GM20431 (cell line): ENCODE measurements around the gene KATNB1.

Experiments used
- in situ Hi-C: fragments of 300-500 bp; cut with MseI, MboI; formaldehyde crosslinking; loops from one replicate; pipeline ENCODE4 v1.15.0; 2020; ENCODE audit warnings: low sequenced_read_pairs; ENCODE audit not compliant: unreplicated experiment

KATNB1 gene

DNA sequence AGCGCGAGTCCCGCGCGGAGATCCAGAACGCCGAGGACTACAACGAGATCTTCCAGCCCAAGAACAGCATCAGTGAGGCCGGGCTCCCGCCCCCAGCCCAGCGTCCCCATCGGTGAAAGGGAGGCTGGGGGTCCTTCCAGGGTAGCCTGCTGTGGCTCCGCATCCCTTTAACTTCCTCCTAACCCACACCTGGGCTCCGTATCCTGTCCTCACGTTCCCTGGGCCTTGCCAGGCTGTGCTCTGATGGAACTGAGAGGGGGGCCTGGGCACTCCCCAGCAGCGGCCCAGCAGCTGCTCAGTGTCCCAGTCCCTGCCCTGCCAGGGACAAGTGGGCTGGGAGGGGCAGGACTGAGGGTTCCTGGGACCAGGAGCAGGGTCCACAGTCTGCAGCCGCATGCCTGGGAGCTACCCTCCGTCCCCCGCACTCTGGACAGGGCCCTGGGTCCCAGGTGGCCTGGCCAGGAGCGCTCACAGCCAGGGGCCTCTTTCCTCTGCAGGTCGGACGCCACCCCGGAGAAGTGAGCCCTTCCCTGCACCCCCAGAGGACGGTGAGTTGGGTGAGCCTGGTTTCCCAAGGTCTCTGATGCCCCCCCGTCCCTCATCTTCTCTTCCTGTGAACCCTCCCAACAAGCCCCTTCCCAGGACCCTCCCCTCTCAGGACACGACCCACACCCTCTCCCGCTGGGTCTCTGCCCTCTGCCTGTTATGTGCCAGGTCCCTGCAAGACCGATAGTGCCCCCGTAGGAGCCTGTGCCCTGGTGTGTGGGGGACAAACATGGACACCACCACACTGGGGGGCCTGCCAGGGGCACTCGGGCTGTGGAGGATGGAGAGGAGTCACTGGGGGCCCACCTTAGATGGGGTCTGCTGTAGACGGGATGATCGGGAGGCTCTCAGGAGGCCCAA lies 18.1 kb downstream of the KATNB1 start:
- in situ Hi-C loops = no loop called here

DNA sequence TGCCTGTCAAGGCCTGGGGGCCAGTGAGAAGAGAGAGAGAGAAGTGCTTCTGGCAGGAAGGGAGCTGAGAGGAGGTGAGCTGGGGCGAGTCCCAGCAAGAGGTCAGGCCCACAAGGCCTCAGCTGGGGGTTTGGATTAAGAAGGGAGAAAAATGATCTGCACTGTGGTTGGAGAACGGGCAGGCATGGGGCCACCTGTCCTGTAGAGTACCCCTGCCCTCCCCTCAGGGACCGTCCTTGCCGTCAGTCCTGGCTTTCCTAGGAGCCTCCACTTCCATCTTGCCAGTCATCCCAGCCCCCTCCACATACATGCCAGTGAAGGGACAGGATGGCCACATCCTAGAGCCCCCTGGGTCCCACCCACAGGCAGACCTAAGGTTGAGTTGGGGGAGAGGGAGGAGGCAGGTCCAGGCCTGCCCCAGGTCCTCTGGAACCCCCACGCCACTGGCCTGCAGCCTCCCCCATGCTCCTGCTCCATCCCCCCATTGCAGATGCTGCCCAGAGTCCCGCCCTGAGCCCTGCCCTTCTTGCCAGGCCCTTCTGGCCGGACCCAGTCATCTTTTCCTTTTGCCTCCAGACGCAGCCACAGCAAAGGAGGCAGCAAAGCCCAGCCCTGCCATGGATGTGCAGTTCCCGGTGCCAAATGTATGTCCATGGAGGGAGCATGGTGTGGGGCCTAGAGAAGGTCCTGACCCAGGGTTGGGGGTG lies 18.9 kb downstream of the KATNB1 start:
- in situ Hi-C loops = no loop called here

DNA sequence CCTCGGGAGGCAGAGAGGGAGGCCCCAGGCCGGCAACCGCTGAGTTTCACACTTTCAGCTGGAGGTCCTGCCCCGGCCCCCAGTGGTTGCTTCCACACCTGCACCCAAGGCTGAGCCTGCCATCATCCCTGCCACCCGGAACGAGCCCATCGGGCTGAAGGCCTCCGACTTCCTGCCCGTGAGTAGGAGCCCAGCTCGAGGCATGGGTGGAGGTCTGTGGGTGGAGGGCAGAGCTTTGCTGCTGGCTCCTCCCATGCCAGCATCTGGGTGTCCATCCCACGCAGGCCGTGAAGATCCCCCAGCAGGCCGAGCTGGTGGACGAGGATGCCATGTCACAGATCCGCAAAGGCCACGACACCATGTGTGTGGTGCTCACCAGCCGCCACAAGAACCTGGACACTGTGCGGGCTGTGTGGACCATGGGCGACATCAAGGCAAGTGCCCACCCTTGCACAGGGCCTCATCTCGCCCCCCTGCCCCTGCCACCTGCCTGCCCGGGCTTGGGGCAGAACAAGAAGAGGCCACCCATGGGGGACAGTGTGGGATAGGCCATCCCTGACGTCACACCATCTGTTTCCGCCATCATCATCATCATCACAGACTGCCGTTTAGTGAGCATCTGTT lies 19.6 kb downstream of the KATNB1 start:
- in situ Hi-C loops = no loop called here

DNA sequence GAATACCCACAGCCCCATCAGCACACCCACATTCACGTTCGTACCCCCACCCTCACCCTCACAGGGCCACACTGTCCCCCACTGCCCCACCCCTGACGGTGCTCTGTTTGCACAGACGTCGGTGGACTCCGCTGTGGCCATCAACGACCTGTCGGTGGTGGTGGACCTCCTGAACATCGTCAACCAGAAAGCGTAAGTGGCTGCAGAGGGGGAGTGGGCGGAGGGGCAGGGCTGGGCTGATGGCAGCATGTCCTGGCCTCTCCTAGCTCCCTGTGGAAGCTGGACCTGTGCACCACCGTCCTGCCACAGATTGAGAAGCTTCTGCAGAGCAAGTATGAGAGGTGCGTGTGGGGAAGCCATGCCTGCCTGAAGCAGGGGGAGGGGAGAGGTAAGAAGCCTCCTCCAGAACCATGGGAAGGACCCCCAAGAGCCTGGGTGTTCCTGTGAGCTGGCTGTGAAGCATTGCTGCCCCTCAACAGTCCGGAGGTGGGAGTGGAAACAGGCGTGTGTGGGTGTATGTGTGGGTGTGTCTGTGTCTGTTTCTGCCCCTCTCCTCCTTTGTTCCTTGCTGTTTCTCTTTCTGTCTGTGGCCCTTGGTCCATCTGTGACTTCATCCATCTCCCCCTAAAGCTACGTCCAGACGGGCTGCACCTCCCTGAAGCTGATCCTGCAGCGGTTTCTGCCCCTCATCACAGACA lies 20.3 kb downstream of the KATNB1 start:
- in situ Hi-C loops = no loop called here

DNA sequence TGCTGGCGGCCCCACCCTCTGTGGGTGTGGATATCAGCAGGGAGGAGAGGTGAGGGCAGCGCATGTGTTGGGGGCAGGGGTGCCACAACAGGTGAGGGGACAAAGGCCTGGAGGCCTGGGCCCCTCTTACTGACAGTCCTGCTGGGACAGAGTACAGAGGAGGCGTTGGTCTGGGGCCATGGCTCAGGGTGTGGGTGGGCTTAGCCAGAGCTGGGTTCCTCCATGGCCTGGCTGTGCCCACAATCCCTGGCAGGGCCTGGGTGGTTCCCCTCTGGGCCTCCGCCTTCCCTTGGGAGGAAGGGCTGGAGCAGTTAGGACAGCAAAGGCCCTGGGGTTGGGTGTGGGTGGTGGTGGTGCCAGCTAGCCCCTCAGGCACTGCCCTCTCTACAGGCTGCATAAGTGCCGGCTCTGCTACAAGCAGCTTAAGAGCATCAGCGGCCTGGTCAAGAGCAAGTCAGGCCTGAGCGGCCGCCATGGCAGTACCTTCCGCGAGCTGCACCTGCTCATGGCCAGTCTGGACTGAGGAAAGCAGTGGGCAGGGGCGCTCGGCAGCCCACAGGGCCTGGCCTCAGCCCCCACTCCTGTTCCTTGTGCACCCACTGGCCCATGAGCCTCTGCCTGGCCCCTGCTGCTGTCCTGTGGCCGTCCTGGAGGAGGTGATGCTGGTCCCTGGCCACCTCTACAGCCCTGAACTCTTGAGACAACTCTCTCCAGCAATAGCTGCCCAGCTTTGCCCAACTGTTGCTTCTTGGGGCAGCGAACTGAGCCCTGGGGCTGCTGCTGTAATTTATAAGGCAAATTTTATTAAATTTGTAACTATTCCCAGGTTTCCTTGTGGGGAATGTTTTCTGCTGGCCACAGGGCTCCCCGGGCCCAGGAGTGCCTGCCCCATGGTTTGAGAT lies 21.1 kb downstream of the KATNB1 start:
- in situ Hi-C loops = no loop called here

DNA sequence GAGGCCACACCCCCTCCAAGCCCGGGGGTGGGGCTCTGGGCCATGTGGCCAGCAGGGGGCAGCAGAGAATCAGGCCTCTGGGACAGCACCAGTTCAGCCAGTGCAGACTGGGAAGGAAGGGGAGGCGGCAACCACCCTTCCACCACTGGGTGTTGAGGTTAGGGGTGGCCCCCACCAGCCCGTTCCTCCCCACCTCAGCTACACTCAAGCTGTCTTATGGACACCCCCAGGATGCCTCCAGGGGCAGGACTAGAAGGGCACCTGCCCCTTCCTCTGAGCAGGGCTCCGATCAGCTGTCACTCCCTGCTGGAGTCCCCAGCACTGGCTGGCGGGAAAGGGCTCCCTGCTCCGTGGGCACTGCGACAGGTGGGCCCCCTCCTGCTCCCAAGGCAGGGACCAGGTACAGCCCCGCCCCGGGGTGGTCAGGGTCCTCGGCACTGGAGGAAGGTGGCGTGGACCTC lies 21.8 kb downstream of the KATNB1 start:
- in situ Hi-C loops = no loop called here

DNA sequence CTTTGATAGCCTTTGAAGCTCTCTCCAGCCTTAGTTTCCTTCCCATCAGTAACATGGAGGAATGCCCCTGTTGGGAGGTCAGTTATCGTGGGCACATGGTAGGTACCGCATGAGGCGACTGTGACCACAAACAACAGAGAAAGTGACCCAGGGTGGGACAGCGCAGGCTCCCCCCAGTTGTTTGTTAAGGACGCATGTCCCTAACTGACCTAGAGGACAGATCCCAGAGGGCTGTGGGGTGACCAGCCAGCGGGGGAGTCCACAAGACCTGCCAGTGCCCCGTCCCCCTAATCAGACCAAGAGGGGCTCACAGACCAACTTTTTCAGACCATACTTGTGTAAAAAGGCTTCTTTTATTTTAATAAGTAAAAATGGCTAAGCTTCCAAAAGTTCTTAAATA lies 22.3 kb downstream of the KATNB1 start:
- in situ Hi-C loops = no loop called here

DNA sequence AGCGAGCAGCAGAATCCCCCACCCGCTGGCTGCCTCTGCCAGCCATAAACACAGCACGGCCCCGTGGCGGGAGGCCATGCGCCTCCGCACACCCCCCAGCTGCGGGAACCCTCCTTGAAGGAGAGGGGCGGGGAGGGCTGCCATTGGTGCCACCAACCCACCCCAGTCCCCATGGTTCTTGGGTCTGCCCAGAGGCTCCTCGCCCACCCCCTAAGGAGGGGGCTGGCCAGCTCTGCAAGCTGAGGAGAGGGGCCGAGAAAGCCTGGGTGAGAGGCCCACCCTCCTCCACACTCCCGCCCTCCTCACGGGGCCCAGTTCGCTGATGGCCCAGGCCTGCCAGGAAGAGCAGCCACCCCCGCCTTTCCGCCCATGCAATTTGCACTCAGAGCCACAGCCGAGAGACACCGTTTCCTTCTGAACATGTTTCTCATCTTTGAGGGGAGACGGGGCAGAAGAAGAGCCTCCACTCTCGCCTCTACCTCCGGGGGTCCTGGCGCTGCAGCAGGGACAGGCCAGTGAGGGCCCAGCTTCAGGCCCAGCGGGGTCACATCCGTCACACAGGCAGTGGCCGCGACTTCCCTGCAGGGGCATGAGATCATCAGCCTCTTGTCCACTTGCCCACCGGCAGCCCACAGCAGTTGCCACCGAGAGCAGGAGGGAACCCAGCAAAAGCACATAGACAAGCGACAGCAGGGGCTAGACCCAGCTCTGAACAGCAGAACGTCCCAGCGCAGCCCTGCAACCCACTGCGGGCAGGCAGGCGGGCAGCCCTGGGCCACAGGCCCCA lies 23.0 kb downstream of the KATNB1 start:
- in situ Hi-C loops = no loop called here

DNA sequence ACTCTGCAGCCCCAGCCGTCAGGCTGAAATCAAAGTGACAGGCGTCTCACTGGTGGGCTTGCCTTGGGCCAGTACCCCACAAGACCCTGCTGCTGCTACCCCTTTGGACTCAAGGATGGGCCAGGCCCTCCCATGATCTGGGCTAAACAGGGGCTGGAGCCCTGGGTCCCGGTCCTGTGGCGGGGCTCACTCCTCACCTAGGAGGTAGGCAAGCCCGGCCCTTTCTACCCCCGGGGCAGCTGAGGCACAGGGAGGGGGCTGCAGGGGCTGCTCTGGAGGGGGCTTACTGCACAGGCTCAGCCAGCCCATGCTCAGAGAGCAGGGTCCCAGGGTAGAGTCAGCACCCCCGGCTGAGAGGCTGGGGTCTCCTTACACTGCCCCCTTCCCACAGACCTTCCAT lies 23.6 kb downstream of the KATNB1 start:
- in situ Hi-C loops = no loop called here

DNA sequence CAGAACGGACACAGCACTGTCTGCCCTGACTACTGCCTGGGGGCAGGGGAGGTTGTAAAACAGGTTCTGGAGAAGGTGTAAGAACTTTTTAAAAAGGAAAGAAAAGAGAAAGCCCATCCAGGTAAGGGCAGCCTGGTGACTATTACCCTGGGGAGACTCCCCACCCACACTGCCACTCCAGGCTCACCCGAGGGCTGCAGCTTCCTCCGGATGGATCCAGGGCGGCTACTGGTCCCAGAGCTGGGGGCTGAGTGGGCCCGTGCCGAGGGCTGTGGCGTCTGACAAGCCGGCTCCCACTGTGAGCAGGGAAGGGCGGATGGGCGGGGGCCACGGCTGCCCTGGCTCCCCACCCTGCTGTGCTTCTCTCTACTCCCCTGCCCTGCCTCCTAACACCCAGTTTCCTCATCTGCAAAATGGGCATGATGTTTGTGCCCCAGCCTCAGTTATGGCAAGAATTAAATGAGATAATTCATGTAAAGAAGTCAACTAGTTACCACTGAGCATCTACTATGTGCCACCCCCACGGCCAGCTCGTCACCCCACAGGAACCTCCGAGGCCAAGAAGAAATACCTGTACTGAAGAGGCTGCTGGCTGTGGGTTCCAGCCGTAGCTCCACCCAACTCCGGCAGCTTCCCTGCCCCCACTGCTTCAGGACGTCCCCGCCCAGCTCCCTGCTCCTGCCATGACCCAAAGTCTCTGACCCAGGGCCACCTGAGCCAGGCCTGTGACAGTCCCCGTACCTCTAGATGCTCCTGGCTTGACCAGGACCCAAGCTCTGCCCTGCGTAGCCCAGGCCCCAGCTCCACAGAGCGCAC lies 24.2 kb downstream of the KATNB1 start:
- in situ Hi-C loops = no loop called here

DNA sequence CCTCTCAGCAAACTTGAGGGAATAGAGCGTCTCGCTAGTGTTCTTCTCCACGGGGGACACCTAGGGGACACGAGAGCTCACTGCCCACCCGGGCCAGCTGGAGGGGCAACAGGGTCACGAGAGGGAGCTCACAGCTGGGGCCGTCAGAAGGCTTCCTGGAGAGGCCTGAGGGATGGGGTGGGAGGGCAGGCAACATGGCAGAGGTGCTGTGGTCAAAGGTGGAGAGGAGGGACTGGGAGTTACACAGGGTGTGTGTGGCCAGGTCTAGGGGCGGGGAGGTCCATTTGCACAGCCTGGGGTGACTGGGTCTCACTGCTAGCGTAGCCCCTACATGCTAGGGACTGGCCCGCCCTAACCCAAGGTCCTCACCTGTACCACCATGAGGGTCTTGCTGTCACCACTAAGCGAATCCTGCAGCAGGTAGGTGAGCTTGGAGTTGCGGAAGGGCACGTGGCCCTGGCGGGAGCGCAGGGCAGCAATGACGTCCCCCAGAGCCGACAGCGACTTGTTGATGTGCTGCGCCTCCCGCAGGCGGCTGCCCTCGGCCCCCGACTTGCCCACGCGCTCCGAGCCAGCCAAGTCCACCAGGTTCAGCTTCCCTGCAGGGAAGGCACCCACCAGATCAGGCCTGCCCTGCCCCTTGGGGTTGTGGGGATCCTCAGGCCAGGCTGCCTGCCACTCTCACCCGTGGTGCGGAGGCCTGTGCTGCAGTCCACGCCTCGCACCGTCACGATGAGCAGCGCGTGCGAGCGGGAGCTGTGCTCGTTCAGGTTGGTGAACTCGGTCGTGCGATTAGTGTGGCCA lies 25.0 kb downstream of the KATNB1 start:
- in situ Hi-C loops = no loop called here

DNA sequence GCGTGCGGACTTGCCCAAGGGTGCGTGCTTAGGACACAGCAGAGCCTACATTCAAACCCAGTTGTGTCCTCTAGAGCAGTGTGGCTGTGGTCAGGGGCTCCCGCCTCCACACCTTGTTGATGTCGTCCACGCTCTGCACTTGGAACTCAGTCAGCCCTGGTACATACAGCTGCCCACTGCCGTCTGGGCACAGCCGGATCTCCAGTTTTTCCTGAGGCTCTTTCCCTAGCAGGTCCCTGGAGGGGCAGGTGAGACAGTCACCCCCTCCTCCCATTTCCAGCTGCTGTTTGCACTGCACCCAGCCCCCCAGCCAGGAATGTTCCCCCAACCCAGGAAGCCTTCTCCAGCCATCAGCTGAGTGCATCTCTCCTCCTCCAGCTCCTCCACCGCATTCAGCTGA lies 25.7 kb downstream of the KATNB1 start:
- in situ Hi-C loops = no loop called here

DNA sequence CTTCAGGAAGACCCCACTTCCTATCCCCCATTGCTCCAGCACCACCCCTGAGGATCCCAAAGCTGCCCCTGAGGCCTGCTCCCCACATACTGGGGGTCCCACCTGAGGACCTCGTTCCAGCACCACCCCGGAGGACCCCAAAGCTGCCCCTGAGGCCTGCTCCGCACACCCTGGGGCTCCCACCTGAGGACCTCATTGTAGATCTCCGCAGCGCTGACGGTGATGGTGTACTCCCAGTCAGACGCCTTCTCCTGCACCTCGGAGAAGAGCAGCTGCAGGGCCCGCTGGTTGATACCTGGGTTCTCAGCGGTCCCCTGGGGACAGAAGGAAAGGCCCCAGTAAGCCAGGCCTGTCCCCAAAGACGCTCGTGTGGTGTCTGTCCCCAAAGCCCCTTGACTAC lies 26.4 kb downstream of the KATNB1 start:
- in situ Hi-C loops = no loop called here

DNA sequence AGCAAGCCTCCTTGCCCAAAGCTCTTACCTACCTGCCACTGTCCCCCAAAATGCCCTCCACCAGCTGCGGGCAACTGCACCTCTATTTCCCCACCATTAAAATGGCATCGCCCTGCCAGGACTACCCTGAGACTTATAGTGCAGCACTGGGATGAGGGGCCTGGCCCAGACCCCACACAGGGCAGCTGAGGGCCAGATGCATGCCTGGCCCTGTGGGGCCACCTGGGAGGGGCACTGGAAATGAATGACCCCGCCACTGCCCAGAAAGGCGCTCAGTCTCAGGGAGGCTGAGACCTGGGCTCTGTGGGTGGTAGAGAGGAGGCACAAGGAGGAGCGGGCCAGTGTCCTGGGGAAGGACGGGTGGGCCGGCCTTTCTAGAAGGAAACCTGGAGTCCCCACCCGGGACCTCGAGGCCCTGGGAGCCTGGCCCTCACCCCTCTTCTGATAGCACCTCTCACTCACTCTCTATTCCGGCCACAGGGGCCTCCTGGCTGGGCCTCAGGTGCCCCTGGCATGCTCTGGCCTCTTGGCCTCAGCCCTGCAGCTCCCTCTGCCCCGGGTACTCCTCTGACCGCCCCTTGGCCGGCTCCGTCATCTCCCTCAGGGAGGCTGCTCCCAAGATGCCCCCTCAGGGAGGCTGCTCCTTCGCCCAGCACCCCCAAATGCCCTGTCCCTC lies 26.9 kb downstream of the KATNB1 start:
- in situ Hi-C loops = no loop called here

DNA sequence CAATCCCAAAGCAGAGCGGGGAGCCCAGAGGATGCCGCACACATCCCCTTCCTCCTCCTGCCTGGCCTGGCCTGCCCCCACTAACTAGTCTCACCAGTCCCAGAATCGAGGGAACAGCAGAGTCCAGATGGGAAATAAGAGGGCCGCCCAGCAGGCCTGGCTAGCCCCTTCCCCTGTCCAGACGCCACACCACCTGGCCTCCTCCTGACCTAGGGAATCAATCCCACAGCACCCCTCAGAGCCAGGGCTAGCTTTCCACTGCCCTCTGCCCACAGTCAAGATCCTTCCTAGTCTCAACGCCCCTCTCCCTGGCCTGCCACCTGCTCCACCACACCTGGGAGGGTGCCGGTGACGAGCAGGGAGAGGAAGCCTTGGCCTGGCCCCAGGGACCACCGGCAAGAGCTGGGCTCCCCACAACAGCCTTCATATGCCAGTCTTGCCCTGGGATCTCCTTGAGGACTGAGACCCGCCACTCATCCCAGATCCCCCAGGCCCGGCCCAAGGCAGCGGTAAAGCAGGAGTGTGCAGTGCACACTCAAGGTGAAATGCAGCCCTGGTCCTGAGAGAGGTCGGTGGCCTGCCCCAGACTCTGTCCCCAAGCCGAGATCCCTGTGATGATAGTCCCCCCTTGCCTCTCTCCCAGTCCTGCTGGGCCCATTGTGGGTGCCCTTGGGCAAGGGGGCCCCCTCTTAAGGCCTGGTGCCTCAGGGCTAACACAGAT lies 27.9 kb downstream of the KATNB1 start:
- in situ Hi-C loops = no loop called here

DNA sequence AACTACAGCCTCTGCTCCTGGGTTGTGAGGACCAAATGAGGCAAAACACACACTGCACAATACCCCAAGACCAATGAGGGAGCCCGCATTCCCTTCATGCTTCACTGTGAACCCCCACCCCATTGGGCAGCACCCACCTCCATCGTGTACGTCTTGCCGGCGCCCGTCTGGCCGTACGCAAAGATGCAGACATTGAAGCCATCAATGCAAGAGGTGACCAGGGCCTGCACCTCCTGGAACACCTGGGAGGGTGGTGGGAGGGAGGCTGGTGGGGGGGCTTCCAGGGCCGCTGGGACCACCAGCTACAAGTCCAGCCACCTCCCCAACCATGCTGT lies 28.4 kb downstream of the KATNB1 start:
- in situ Hi-C loops = no loop called here
